Stimulated activated CD8-positive, alpha-beta memory T cell treated with anti-CD3 and anti-CD28 coated beads, Interleukin-7, amount 100 ng/mL, for 4 hours (primary cell): Measurements from ENCODE around the gene ANKUB1.
A peak's percentile ranks its signal among the peaks of the same experiment; 100 is the strongest.

Source experiments
- DNase-seq, 2 donors: peaks; one replicate each; pipeline ENCODE4 v3.0.0-alpha.2; 2020; ENCODE audit warnings: low read depth in 2 of 2

Gene ANKUB1

GRCh38 chr3:149808209-149808829 lies 16.0 kb upstream of the ANKUB1 start:
- peak; percentile 32 to 35 for DNase-seq

DNA sequence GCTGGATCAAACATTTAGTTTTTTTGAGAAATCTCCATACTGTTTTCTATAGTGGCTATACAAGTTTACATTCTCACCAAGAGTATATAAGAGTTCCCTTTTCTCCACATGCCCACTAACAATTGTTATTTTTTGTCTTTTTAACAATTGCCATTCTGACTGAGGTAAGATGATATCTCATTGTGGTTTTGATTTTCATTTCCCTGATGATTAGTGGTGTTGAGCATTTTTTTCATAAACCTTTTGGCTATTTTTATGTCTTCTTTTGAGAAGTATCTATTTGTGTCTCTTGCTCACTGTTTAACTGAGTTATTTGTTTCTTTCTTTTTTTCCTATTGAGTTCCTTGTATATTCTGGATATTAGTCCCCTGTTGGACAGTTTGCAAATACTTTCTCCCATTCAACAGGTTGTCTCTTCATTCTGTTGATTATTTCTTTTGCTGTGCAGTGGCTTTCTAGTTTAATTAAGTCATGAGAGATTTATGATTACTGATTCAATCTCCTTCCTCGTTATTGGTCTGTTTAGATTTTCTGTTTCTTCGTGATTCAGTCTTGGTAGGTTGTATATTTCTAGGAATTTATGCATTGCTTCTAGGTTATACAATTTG lies 13.9 kb upstream of the ANKUB1 start:
- DNase-seq: no peak

- DNase-seq: no peak
Measured at GRCh38 chr3:149801639-149802038, 9.3 kb upstream of the ANKUB1 start.

DNA sequence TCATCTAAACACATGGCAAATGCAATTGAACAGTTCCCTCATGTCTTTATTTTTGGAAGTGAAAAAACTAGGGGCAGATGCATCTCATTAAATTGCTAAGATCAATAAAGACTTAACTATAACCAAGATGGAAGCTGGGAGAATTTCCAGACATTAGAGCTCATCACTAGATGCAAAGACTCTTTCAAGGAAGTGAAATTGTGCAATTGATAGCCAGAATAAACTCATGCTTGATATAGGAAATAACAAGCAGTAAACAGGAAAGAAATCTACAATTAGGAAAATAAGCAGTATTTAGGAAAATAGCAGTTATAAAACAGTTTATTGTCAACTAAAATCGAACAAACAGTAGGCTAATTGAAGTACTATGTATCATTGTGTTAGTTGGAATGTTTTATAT lies 8.8 kb upstream of the ANKUB1 start:
- DNase-seq: no peak

DNA sequence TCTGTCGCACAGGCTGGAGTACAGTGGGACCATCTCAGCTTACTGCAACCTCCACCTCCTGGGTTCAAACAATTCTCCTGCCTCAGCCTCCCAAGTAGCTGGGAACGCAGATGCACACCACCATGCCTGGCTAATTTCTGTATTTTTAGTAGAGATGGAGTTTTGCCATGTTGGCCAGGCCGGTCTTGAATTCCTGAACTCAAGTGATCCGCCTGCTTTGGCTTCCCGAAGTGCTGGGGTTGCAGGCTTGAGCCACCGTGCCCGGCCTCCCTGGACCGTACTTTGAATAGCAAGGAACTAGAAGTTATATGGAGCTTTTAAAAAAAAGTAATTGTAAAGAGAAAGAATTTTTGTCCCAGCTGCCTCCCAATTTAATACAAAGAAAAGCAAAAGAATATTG lies 8.3 kb upstream of the ANKUB1 start:
- no peak for DNase-seq

DNA sequence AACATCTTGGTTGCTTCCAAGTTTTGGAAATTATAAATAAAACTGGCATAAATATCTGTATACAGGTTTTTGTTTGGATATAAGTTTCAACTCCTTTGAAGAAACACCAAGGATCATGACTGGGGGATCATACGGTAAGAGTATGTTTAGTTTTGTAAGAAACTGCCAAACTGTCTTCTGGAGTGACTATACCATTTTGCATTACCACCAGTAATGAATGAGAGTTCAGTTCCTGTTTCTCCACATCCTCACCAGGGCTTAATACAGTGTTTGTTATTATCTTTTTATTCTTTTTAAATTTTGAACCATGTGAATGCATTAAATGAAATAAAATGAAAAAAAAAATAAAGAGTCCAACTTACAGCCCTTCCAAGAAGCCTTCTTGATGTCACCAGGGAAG lies 3.7 kb upstream of the ANKUB1 start:
- DNase-seq: no peak

- DNase-seq: no peak
Measured at GRCh38 chr3:149790698-149791097, 1.7 kb downstream of the ANKUB1 start.

DNA sequence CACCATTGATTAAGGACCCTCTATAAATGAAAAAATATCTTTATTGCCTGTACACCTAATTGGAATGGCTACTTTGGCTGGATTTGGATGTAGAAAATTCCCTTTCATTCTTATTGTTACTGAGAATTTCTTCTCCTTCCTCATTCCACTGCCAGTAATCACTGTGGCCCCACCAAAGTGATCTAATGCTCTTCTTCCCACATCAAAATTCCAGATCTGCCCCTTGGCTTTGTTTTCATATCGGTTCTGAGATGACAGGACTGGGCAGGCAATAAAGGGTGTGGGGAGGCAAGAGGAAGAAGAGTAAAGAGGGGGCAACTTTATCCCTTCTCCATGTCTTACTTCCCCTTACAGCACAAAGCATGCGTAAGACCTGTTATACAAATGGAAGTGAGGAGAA lies 2.1 kb downstream of the ANKUB1 start:
- no peak for DNase-seq

- no peak for DNase-seq
Measured at GRCh38 chr3:149784064-149784704, 8.2 kb downstream of the ANKUB1 start.

DNA sequence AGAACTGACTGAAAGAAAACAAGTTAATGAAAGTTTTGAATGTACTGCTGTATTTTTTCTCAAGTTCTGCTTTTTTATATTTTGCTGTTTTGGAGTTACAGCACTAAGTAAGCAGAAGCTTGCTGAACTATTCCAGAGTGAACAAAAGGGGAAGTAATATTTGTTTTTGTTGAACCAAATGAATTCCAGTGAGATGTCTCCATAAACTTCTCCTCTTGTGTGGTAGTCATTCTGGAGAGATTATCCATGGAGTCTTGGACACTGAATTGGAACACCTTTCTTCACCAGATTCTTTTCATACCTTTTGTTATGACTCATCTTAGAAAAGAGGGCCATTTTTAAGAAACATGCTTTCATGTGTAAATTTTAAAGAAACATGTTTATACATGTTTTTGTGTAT lies 8.8 kb downstream of the ANKUB1 start:
- DNase-seq: no peak

- DNase-seq: no peak
Measured at GRCh38 chr3:149781741-149782140, 10.6 kb downstream of the ANKUB1 start.

- DNase-seq: no peak
Measured at GRCh38 chr3:149781211-149781610, 11.1 kb downstream of the ANKUB1 start.

- DNase-seq: no peak
Measured at GRCh38 chr3:149777414-149778214, 14.7 kb downstream of the ANKUB1 start.

DNA sequence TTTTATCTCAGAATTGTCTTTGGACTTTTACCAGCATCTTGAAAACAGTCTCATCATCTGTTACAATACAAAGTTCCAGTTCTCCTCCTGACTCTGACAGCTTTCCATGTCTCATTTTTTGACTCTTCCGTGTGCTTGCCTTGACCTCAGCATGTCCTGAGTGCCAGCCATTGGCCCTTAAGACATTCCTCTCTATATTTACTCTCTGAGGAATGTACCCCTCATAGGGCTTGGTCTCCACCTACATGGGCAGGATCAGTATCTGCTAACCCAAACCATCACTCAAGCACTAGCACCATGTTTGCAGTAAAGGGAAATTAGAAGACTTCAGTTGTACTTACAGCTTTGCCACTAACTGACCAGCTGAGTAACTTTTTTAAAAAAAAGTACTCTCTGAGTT lies 16.2 kb downstream of the ANKUB1 start:
- DNase-seq: no peak

DNA sequence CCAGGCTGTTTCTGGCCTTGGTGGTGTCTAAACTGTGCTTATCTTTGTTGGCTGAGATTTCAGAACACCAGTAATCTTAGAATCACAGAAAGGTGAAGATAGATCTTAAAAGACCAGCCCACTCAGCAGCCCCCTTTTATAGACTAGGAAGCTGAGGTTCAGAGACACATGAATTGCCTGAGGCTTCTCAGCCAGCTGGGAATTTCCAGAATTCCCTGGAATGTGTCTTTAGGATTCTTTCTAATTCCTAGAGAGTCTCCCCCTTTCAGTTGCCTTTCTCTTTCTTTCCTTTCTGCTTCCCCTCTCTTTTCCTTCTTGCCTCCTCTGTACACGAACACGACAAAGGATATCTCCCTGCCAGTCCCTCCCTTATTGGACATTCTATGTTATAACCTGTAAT lies 19.5 kb downstream of the ANKUB1 start:
- DNase-seq: no peak

DNA sequence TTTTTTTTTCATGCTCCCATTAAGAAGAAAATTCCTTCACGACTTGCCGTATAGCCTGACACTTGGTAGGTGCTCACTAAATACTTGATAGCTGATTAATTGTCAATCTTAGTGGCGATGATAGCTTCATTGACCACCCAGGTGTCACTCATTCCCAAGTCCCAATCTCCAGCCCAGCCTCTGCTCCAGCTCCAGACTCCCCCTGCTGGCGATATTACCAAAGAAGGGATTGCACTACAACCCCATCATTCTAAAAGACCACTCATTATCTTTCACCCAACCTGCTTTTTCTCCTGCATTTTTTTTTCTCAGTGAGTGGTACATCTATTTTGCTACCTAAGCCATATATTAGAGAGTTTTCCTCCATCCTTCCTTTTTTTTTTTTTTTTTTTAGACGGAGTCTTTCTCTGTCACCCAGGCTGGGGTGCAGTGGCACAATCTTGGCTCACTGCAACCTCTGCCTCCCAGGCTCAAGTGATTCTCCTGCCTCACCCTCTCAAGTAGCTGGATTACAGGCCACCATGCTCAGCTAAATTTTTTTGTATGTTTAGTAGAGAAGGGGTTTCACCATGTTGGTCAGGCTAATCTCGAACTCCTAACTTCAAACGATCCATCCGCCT lies 20.6 kb downstream of the ANKUB1 start:
- no peak for DNase-seq

DNA sequence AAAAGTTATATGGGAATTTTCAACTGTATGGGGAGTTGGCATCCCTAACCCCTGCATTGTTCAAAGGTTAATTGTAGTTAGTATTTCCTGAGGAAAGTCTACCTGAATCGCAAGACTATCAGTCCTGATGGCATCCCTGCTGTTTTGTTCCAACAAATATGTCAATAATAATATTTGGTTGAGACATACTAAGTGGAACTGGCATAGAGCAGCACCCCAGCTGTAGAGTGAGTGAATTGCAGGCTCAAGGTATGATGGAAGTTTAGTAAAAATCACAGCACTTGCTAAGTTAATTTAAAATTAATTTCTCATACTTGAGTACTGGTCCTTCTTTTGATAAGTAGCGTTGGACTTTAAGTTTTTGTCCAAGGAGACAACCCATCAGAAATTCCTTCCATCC lies 22.1 kb downstream of the ANKUB1 start:
- no peak for DNase-seq

- no peak for DNase-seq
Measured at GRCh38 chr3:149768704-149769103, 23.6 kb downstream of the ANKUB1 start.

DNA sequence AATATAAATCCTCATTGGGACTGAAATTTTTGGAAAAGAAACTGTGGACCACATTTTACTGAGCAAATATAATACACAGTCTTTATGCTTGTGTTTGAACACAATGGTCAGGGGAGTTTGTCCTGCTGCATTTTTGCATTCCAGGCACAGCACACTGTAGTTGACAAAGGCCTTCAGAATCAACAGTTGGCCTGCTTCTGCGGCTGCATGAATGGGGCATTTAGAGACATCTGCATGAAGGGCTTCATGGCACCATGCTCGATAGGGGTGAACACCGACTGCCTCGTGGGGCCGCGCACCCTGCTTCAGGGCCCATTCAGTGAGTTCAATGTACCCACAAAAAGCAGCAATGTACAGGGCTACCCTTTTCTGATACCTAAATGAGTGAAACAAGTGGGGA lies 24.6 kb downstream of the ANKUB1 start:
- DNase-seq: no peak

- DNase-seq: no peak
Measured at GRCh38 chr3:149765762-149766334, 26.5 kb downstream of the ANKUB1 start.

DNA sequence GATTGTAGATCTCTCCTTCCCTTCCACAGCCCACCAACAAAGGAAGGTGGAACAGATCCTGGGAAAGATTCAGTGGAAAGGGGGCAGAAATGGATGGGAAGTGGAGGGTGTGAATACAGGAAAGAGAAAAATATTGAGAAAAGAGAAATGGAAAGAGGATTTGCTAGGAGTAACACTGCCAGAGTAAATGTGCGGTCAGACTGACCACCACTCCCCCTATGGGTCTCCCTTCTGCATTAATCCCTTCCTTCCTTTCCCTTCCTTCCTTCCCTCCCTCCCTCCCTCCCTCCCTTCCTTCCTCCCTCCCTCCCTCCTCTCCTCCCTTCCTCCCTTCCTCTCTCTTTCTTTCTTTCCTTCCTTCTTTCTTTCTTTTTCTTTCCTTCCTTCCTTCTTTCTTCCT lies 28.1 kb downstream of the ANKUB1 start:
- no peak for DNase-seq
